ENCODE data around the gene BLOC1S6.

BLOC1S6 gene

DNA sequence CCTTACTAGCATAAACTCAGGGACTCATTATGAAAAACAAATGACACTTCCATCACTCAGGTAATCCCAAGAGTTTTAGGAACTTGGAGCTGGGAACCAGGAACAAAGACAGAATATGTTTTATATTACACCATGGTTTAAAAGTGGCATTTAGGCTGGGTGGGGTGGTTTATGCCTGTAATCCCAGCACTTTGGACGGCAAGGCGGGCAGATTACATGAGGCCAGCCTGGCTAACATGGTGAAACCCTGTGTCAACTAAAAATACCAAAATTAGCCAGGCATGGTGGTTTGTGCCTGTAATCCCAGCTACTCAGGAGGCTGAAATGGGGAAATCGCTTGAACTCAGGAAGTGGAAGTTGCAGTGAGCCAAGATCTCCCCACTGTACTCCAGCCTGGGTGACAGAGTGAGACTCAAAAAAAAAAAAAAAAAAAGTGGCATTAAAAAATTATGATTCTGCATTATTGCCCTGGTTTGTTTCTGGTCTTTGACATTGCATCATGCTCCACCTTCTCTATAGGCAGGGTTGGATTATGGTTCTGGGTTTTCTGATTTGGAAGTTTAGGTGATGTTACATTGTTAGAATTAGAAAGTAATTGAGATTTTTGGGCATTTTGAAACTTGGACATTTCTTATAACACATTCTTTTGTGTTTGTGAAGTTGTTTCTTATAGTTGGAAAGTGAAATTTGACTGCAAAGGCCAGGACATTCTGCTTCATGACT, 66.7 kb downstream of the BLOC1S6 start:
- H3K36me3 Mint-ChIP-seq (ENCODE audit: insufficient read depth), result peaks cover 12% of the 10 kb centered on the region
- H3K27me3 Mint-ChIP-seq, result no peaks in the 10 kb centered on the region
- no peak overlapping the region for H3K4me3 Mint-ChIP-seq
- no peak for ATAC-seq (replicated peaks)
- peaks cover 41 to 63% of the 10 kb centered on the region in 2 donors for H3K4me1 Mint-ChIP-seq (ENCODE audit: low read depth in 2 of 2)
- no peaks in the 10 kb centered on the region for H3K9me3 Mint-ChIP-seq
- DNase-seq, result no peak
- H3K27ac Mint-ChIP-seq, result peak overlapping the region; percentile 38 to 47

DNA sequence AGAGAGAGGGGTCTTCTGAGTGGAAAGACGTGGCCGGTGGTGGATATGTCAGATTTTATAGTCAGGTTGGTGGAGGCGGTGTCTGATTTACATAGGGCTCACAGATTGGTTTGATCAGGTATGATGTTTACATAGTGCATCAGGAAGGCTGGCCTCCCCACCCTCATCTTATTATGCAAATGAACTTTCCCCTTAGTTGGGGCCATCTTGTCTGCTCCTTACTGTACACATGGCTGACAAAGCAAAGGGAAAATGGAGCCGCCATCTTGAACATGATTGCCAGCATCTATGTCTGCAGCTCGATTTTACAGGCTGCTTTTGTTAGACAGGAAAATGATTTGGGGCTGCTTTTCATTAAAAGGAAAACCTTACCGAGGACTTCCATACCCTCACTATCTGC, 67.6 kb downstream of the BLOC1S6 start:
- DNase-seq, result no peak
- H3K27ac Mint-ChIP-seq, result no peak overlapping the region
- no peak for ATAC-seq (replicated peaks)
- H3K9me3 Mint-ChIP-seq, result no peaks in the 10 kb centered on the region
- H3K36me3 Mint-ChIP-seq (ENCODE audit: insufficient read depth), result peaks cover 12% of the 10 kb centered on the region
- no peaks in the 10 kb centered on the region for H3K27me3 Mint-ChIP-seq
- H3K4me3 Mint-ChIP-seq, result no peak overlapping the region
- H3K4me1 Mint-ChIP-seq (ENCODE audit: low read depth in 2 of 2), result peaks cover 39 to 65% of the 10 kb centered on the region in 2 donors

DNA sequence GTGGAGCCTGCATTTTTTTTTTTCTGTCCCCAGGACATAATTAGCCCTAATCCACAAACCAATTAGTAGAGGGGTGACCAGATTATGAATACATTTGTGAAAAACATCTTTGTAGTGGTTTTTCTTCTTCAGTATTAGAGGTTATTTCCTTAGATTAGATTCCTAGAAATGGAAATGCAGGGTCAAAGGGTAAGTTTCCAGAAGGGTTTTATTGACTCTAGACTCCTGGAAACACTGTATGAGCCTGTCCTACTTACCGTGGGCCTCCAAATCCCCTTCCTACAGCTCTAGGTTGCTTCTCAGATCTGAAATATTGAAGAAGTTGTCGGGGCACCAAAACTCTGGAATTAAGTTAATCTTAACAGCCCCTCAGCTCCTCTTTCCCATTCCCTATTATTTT, 70.1 kb downstream of the BLOC1S6 start:
- DNase-seq (no peak), ATAC-seq (replicated peaks) (no peak)
- H3K27me3 Mint-ChIP-seq, result no peaks in the 10 kb centered on the region
- H3K36me3 Mint-ChIP-seq (ENCODE audit: insufficient read depth), result peaks cover 14% of the 10 kb centered on the region
- no peaks in the 10 kb centered on the region for H3K9me3 Mint-ChIP-seq
- no peak overlapping the region for H3K4me3 Mint-ChIP-seq
- H3K27ac Mint-ChIP-seq, result peak overlapping the region; percentile 59 to 89
- H3K4me1 Mint-ChIP-seq (ENCODE audit: low read depth in 2 of 2), result peaks cover 30 to 60% of the 10 kb centered on the region in 2 donors

DNA sequence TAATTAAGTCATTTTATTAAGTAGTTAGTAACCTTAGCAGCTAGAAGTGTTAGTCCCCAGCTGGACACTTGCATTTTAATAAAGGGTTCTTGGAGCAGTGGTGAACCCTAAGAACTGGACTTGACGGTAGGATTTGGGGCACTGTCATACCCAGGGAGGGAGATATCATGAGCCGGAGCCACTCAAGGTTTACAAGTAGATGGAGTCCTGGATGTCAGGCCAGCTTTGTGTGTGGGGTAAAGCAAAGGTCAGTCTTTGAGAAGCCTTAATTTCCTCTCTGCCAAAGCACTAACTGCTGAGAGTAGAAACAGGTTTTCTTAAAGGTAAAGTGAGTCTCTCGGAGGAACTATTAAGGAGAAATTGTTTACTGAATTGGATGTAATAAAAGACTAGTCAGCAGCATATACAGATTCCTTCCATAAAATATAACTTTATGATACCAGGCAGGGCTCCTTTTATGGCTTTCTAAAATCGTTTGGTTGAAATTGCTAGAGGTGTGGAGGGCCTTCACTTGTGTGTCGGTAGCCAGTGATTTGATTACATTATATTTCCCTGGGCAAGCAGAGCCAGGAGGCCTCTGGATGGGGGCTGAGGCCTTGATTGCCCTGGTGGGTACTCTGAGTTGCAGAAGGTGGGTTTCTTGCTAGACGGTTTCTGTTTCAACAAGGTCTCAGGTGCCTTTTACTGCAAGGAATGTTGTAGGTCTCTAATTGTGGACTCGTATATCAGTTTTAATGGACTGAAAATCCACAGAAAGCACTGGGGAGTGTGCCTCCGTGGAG, 70.8 kb downstream of the BLOC1S6 start:
- ATAC-seq (replicated peaks), result no peak
- H3K36me3 Mint-ChIP-seq (ENCODE audit: insufficient read depth), result peaks cover 22% of the 10 kb centered on the region
- H3K27ac Mint-ChIP-seq, result peak overlapping the region; percentile 59 to 89
- H3K27me3 Mint-ChIP-seq, result no peaks in the 10 kb centered on the region
- no peak overlapping the region for H3K4me3 Mint-ChIP-seq
- H3K4me1 Mint-ChIP-seq (ENCODE audit: low read depth in 2 of 2), result peaks cover 29 to 56% of the 10 kb centered on the region in 2 donors
- H3K9me3 Mint-ChIP-seq, result no peaks in the 10 kb centered on the region
- no peak for DNase-seq
